Prostate gland (tissue), 2 donors: ENCODE data around the gene SAMSN1. TPM values are rescaled to one million over a fixed set of nuclear protein-coding genes. Genes with fewer than 3 reads are reported as not detected.

ENCODE experiments used
- DNase-seq: peaks from one replicate; pipeline ENCODE4 v3.0.0-alpha.2; 2019; ENCODE audit warnings: low spot score
- H3K27ac ChIP-seq, 2 donors: fragments of 200-600 bp; sonication (generic); 2 replicates each; pipeline ENCODE4 v1.5.1; 2017 to 2019
- H3K27me3 ChIP-seq: fragments of 200-600 bp; sonication (generic); replicated peaks from 2 replicates; pipeline ENCODE4 v1.5.1; 2019; ENCODE audit not compliant: insufficient read depth
- H3K36me3 ChIP-seq, 2 donors: fragments of 200-600 bp; sonication (generic); 1 replicate in 1 of 2; 2 replicates in 1 of 2; pipeline versions ENCODE4 v1.5.1 to v1.8.1; 2017 to 2019
- H3K4me1 ChIP-seq: fragments of 200-600 bp; sonication (generic); replicated peaks from 2 replicates; pipeline ENCODE4 v1.5.1; 2019
- H3K4me3 ChIP-seq, 2 donors: fragments of 200-600 bp; sonication (generic); 2 replicates each; pipeline ENCODE4 v1.5.1; 2017 to 2019
- H3K9me3 ChIP-seq: fragments of 200-600 bp; sonication (generic); 2 replicates; pipeline ENCODE4 v1.5.1; 2017
- CTCF ChIP-seq, 4 experiments: fragments of 200-600 bp in 2 of 4; fragments of 450-650 bp in 2 of 4; sonication (generic) in 2 of 4; IDR thresholded peaks; 1 replicate in 3 of 4; 2 replicates in 1 of 4; pipeline ENCODE4 v1.5.1; 2016 to 2019; ENCODE audit warnings: antibody characterized with exemption in 4 of 4, mild to moderate bottlenecking in 2 of 4, moderate library complexity in 2 of 4
- POLR2A ChIP-seq: fragments of 450-650 bp; IDR thresholded peaks from one replicate; pipeline ENCODE4 v1.6.1; 2016; ENCODE audit warnings: antibody characterized with exemption, mild to moderate bottlenecking
- POLR2AphosphoS5 ChIP-seq: sonication (generic); formaldehyde crosslinking; IDR thresholded peaks from one replicate; pipeline ENCODE4 v1.6.1; 2017; ENCODE audit warnings: antibody characterized with exemption
- WGBS: methylation state at CpG from one replicate; pipeline ENCODE4 v1.1.5; 2018; 5-methylcytosine and 5-hydroxymethylcytosine counted together
- intact Hi-C: fragments of 100-400 bp; cut with DNase I; formaldehyde crosslinking; loops from one replicate; pipeline ENCODE4 v1.14.2; 2022
- total RNA-seq, 2 donors: library from RNA; depleted of rRNA; stranded (reverse); fragments of >200 nt; gene quantifications; one replicate each; pipeline ENCODE4 v1.1.0, GENCODE V29; 2016

The SAMSN1 gene
- total RNA-seq, 2 donors from 2014 or later, result 1.1 TPM

GRCh38 chr21:14493731-14494130 lies 52.4 kb downstream of the SAMSN1 start:
- no peaks in the 10 kb centered on the region for H3K4me1 ChIP-seq
- DNase-seq, result no peak
- no peaks in the 10 kb centered on the region for H3K36me3 ChIP-seq
- H3K27ac ChIP-seq, result no peak overlapping the region
- no peak for TF ChIP-seq POLR2AphosphoS5
- TF ChIP-seq CTCF (IDR thresholded peaks at IDR 0.05), result no peak
- no peak for TF ChIP-seq POLR2A
- intact Hi-C loops, result no loop called here
- H3K9me3 ChIP-seq, result no peaks in the 10 kb centered on the region
- no peak overlapping the region for H3K4me3 ChIP-seq
- WGBS, result 39% methylated on average over 2 of the region's 2 CpGs
- H3K27me3 ChIP-seq, result no peaks in the 10 kb centered on the region

GRCh38 chr21:14492931-14493330 lies 53.2 kb downstream of the SAMSN1 start:
- Histone ChIP-seq H3K9me3 (no peaks in the 10 kb centered on the region), H3K4me3 (no peak overlapping the region), H3K4me1 (no peaks in the 10 kb centered on the region), H3K27me3 (no peaks in the 10 kb centered on the region), H3K27ac (no peak overlapping the region), H3K36me3 (no peaks in the 10 kb centered on the region)
- no peak for DNase-seq
- TF ChIP-seq CTCF (IDR thresholded peaks at IDR 0.05) (no peak), POLR2A (no peak), POLR2AphosphoS5 (no peak)
- WGBS, result 73% methylated on average over 4 of the region's 4 CpGs
- intact Hi-C loops, result no loop called here

- intact Hi-C loops, result no loop called here
These were observed 54.8 kb downstream of the SAMSN1 start for GRCh38 chr21:14491269-14491681.

GRCh38 chr21:14488672-14489204 lies 57.4 kb downstream of the SAMSN1 start:
- TF ChIP-seq CTCF (IDR thresholded peaks at IDR 0.05), result no peak
- no peak for TF ChIP-seq POLR2AphosphoS5
- Histone ChIP-seq H3K27me3 (no peaks in the 10 kb centered on the region), H3K4me3 (no peak overlapping the region), H3K9me3 (no peaks in the 10 kb centered on the region), H3K36me3 (no peaks in the 10 kb centered on the region), H3K4me1 (no peaks in the 10 kb centered on the region), H3K27ac (no peak overlapping the region)
- intact Hi-C loops, result no loop called here
- 44% methylated on average over 5 of the region's 5 CpGs for WGBS
- DNase-seq, result no peak

More at GRCh38 chr21:14491269-14491681, 54.8 kb downstream of the SAMSN1 start:
- TF ChIP-seq POLR2AphosphoS5 (no peak), CTCF (IDR thresholded peaks at IDR 0.05) (no peak), POLR2A (no peak)
- no peak for DNase-seq
- Histone ChIP-seq H3K36me3 (no peaks in the 10 kb centered on the region), H3K4me3 (no peak overlapping the region), H3K27me3 (no peaks in the 10 kb centered on the region), H3K27ac (no peak overlapping the region), H3K4me1 (no peaks in the 10 kb centered on the region), H3K9me3 (no peaks in the 10 kb centered on the region)
- 86% methylated on average over 1 of the region's 1 CpG for WGBS

GRCh38 chr21:14487490-14488432 lies 58.4 kb downstream of the SAMSN1 start:
- Histone ChIP-seq H3K4me1 (no peaks in the 10 kb centered on the region), H3K27ac (no peak overlapping the region), H3K27me3 (no peaks in the 10 kb centered on the region), H3K9me3 (no peaks in the 10 kb centered on the region), H3K36me3 (no peaks in the 10 kb centered on the region), H3K4me3 (no peak overlapping the region)
- intact Hi-C loops, result no loop called here
- DNase-seq, result no peak
- TF ChIP-seq POLR2A (no peak), POLR2AphosphoS5 (no peak), CTCF (IDR thresholded peaks at IDR 0.05) (no peak)
